ENCODE measurements around the gene CUL7. TPM values are rescaled to one million over a fixed set of nuclear protein-coding genes. Genes with fewer than 3 reads are reported as not detected.

Gene CUL7
- polyA plus RNA-seq, 1 donor (not counting 4 experiments of a cell fraction or from before 2014, with no cell fraction given) = 8.1 TPM

GRCh38 chr6:43034190-43034525, 19.5 kb downstream of the CUL7 start:
- TF ChIP-seq EZH2 (IDR thresholded peaks at IDR 0.05; ENCODE audit: low read length) = no peak
- TF ChIP-seq, protein P1, sequence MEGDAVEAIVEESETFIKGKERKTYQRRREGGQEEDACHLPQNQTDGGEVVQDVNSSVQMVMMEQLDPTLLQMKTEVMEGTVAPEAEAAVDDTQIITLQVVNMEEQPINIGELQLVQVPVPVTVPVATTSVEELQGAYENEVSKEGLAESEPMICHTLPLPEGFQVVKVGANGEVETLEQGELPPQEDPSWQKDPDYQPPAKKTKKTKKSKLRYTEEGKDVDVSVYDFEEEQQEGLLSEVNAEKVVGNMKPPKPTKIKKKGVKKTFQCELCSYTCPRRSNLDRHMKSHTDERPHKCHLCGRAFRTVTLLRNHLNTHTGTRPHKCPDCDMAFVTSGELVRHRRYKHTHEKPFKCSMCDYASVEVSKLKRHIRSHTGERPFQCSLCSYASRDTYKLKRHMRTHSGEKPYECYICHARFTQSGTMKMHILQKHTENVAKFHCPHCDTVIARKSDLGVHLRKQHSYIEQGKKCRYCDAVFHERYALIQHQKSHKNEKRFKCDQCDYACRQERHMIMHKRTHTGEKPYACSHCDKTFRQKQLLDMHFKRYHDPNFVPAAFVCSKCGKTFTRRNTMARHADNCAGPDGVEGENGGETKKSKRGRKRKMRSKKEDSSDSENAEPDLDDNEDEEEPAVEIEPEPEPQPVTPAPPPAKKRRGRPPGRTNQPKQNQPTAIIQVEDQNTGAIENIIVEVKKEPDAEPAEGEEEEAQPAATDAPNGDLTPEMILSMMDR (optimal IDR thresholded peaks at IDR 0.05 in 1 of 3, IDR thresholded peaks at IDR 0.05 in 1 of 3, conservative IDR thresholded peaks at IDR 0.05 in 1 of 3; ENCODE audit: extremely low read depth in 1 of 3, insufficient read depth in 2 of 3, low read length in 3 of 3) = no peak
- dilution Hi-C loops (cut with MboI; ENCODE audit: extremely low pct_ligation_motif_present, low sequenced_read_pairs) = no loop called here
- no peak for DNase-seq (ENCODE audit: low read depth, low spot score)
- peaks cover 27 to 32% of the 10 kb centered on the region in 2 experiments for H3K36me3 ChIP-seq (ENCODE audit: control insufficient read depth in 2 of 2, extremely low read depth in 1 of 2, insufficient read depth in 2 of 2, low read length in 2 of 2)
- no peaks in the 10 kb centered on the region for H3K9me1 ChIP-seq (ENCODE audit: control insufficient read depth, extremely low read depth, insufficient read depth, low read length)
- no peak for FAIRE-seq
- no peaks in the 10 kb centered on the region for H3K4me1 ChIP-seq (ENCODE audit: control insufficient read depth, extremely low read depth, insufficient read depth, low read length)
- H4K20me1 ChIP-seq (ENCODE audit: control insufficient read depth, extremely low read depth, insufficient read depth, low read length) = peaks cover 2% of the 10 kb centered on the region
- no peak overlapping the region for H3K27ac ChIP-seq (ENCODE audit: control insufficient read depth, insufficient read depth, low read length)
- no peaks in the 10 kb centered on the region for H3K9me3 ChIP-seq (ENCODE audit: control insufficient read depth, low read depth, low read length)
- H3K27me3 ChIP-seq (ENCODE audit: control insufficient read depth, extremely low read depth, insufficient read depth, low read length) = no peaks in the 10 kb centered on the region
- H2AFZ ChIP-seq (ENCODE audit: control insufficient read depth, low read length) = no peak overlapping the region
- H3K4me2 ChIP-seq (ENCODE audit: control insufficient read depth, extremely low read depth, insufficient read depth, low read depth, low read length) = no peak overlapping the region
- no peaks in the 10 kb centered on the region for H3K79me2 ChIP-seq (ENCODE audit: control insufficient read depth, insufficient read depth, low read length)
- H3K9ac ChIP-seq (ENCODE audit: control insufficient read depth, extremely low read depth, insufficient read depth, low read length) = no peak overlapping the region
- no peak overlapping the region for H3K4me3 ChIP-seq (ENCODE audit: control insufficient read depth in 2 of 3, extremely low read depth in 1 of 3, insufficient read depth in 2 of 3, low read depth in 1 of 3, low read length in 3 of 3)

DNA sequence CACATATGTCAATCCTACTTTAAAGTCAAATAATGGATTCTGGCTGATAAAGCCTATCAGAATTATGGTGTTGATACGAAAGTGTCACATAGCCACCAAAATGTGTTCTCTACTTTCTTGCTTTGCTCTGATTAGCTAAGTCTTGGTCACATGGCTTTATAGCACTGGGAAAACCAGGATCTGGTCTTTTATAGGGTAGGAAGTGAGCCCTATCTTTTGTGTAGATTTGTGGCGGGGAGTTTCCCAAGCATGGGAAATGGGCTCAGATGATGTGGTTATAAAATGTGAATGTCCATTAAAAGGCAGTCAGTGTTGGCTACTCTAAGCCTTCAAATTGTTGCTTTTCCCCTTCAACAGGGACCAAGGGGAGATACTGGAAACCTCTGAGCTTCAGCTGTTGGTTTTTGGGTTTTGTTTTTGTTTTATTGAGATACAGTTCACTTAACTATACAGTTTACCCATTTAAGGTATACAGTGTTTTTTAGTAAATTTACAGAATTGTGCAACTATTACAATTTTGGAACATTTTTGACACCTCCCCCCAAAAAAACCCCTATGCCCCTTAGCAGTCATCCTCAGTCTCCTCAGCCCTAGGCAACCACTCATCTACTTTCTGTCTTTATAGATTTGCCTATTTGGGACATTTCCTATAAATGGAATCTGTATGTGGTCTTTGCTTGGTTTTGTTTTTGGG, 20.0 kb downstream of the CUL7 start:
- dilution Hi-C loops (cut with MboI; ENCODE audit: extremely low pct_ligation_motif_present, low sequenced_read_pairs) = no loop called here
- H3K27ac ChIP-seq (ENCODE audit: control insufficient read depth, insufficient read depth, low read length) = no peak overlapping the region
- H3K9ac ChIP-seq (ENCODE audit: control insufficient read depth, extremely low read depth, insufficient read depth, low read length) = no peak overlapping the region
- DNase-seq (ENCODE audit: low read depth, low spot score) = no peak
- H4K20me1 ChIP-seq (ENCODE audit: control insufficient read depth, extremely low read depth, insufficient read depth, low read length) = peaks cover 2% of the 10 kb centered on the region
- H3K79me2 ChIP-seq (ENCODE audit: control insufficient read depth, insufficient read depth, low read length) = no peaks in the 10 kb centered on the region
- no peaks in the 10 kb centered on the region for H3K9me1 ChIP-seq (ENCODE audit: control insufficient read depth, extremely low read depth, insufficient read depth, low read length)
- H3K4me3 ChIP-seq (ENCODE audit: control insufficient read depth in 2 of 3, extremely low read depth in 1 of 3, insufficient read depth in 2 of 3, low read depth in 1 of 3, low read length in 3 of 3) = no peak overlapping the region
- no peak for FAIRE-seq
- no peaks in the 10 kb centered on the region for H3K27me3 ChIP-seq (ENCODE audit: control insufficient read depth, extremely low read depth, insufficient read depth, low read length)
- no peaks in the 10 kb centered on the region for H3K9me3 ChIP-seq (ENCODE audit: control insufficient read depth, low read depth, low read length)
- no peak overlapping the region for H3K4me2 ChIP-seq (ENCODE audit: control insufficient read depth, extremely low read depth, insufficient read depth, low read depth, low read length)
- no peak overlapping the region for H2AFZ ChIP-seq (ENCODE audit: control insufficient read depth, low read length)
- peaks cover 26 to 30% of the 10 kb centered on the region in 2 experiments for H3K36me3 ChIP-seq (ENCODE audit: control insufficient read depth in 2 of 2, extremely low read depth in 1 of 2, insufficient read depth in 2 of 2, low read length in 2 of 2)
- TF ChIP-seq, protein P1 (optimal IDR thresholded peaks at IDR 0.05 in 1 of 3, IDR thresholded peaks at IDR 0.05 in 1 of 3, conservative IDR thresholded peaks at IDR 0.05 in 1 of 3; ENCODE audit: extremely low read depth in 1 of 3, insufficient read depth in 2 of 3, low read length in 3 of 3) = no peak
- TF ChIP-seq EZH2 (IDR thresholded peaks at IDR 0.05; ENCODE audit: low read length) = no peak
- H3K4me1 ChIP-seq (ENCODE audit: control insufficient read depth, extremely low read depth, insufficient read depth, low read length) = no peaks in the 10 kb centered on the region

All from keratinocyte (primary cell).